Natural killer cell (primary cell): ENCODE data around the gene LSM4. TPM values are rescaled to one million over a fixed set of nuclear protein-coding genes. Genes with fewer than 3 reads are reported as not detected.

Source experiments
- ATAC-seq, 3 donors: fragments of 150-1000 bp in 2 of 3; fragments of 200-7000 bp in 1 of 3; cut with Tn5 transposase; 1 replicate in 1 of 3; 2 replicates in 2 of 3; pipeline ENCODE4 v1.10.0; 2021; ENCODE audit warnings: mild to moderate bottlenecking in 2 of 3, moderate library complexity in 2 of 3
- DNase-seq, 2 donors: peaks; one replicate each; pipeline versions ENCODE4 v3.0.0 to v3.0.0-alpha.2; 2013 to 2021; ENCODE audit warnings: mixed read lengths in 1 of 2
- H3K27ac ChIP-seq: one replicate; pipeline ENCODE4 v1.5.1; 2013; ENCODE audit warnings: mild to moderate bottlenecking, low read length
- H3K27me3 ChIP-seq: one replicate; pipeline ENCODE4 v1.6.1; 2013; ENCODE audit warnings: low read length; ENCODE audit not compliant: control insufficient read depth, insufficient read depth
- H3K36me3 ChIP-seq: one replicate; pipeline ENCODE4 v1.6.1; 2013; ENCODE audit warnings: low read length; ENCODE audit not compliant: control insufficient read depth, insufficient read depth
- H3K4me1 ChIP-seq: one replicate; pipeline ENCODE4 v1.6.1; 2013; ENCODE audit warnings: low read length; ENCODE audit not compliant: control insufficient read depth, insufficient read depth
- H3K4me3 ChIP-seq: one replicate; pipeline ENCODE4 v1.5.1; 2013; ENCODE audit warnings: low read length
- H3K9me3 ChIP-seq: one replicate; pipeline ENCODE4 v1.6.1; 2013; ENCODE audit warnings: low read length; ENCODE audit not compliant: control insufficient read depth, insufficient read depth
- H3K27ac Mint-ChIP-seq, 2 donors: one replicate each; pipeline ENCODE4 v1.8.0; 2022; ENCODE audit warnings: mild to moderate bottlenecking in 2 of 2, mixed read lengths in 2 of 2, moderate library complexity in 1 of 2
- H3K27me3 Mint-ChIP-seq, 2 donors: one replicate each; pipeline ENCODE4 v1.8.0; 2022; ENCODE audit warnings: low read depth in 2 of 2, mixed read lengths in 2 of 2
- H3K36me3 Mint-ChIP-seq: one replicate; pipeline ENCODE4 v1.8.0; 2022; ENCODE audit warnings: mixed read lengths
- H3K4me1 Mint-ChIP-seq, 2 donors: one replicate each; pipeline ENCODE4 v1.8.0; 2022; ENCODE audit warnings: mixed read lengths in 2 of 2
- H3K4me3 Mint-ChIP-seq: one replicate; pipeline ENCODE4 v1.8.0; 2022; ENCODE audit warnings: mild to moderate bottlenecking, moderate library complexity, mixed read lengths
- H3K9me3 Mint-ChIP-seq, 2 donors: one replicate each; pipeline ENCODE4 v1.8.0; 2022; ENCODE audit warnings: mixed read lengths in 2 of 2
- CTCF ChIP-seq: fragments of 200-600 bp; IDR thresholded peaks from one replicate; pipeline ENCODE4 v1.8.0; 2022; ENCODE audit warnings: antibody characterized with exemption
- WGBS: methylation state at CpG from one replicate; pipeline ENCODE4 v1.1.7; 2013; ENCODE audit warnings: missing lambda C conversion rate; ENCODE audit not compliant: insufficient coverage; 5-methylcytosine and 5-hydroxymethylcytosine counted together
- intact Hi-C: fragments of 100-400 bp; cut with micrococcal nuclease; formaldehyde crosslinking; loops from one replicate; pipeline ENCODE4 v1.14.2; 2022
- total RNA-seq, 4 donors: library from RNA; stranded (reverse); fragments of 120-200 nt in 1 of 4; gene quantifications; one replicate each; pipeline versions ENCODE4 v1.2.3 to v1.2.4, GENCODE V29; 2013 to 2022

Gene LSM4
- total RNA-seq, 3 donors from 2014 or later (not counting 1 experiment from before 2014, with no cell fraction given): 42.4 to 60.8 (median 44.8) TPM

- DNase-seq: no peak
- Histone ChIP-seq H3K9me3 (no peaks in the 10 kb centered on the region), H3K36me3 (peaks cover 33% of the 10 kb centered on the region), H3K4me3 (no peak overlapping the region), H3K27ac (no peak overlapping the region), H3K27me3 (no peaks in the 10 kb centered on the region), H3K4me1 (no peaks in the 10 kb centered on the region)
- ATAC-seq: no peak
- no peak for TF ChIP-seq CTCF
- Mint-ChIP-seq H3K9me3 (no peaks in the 10 kb centered on the region), H3K27me3 (no peaks in the 10 kb centered on the region), H3K4me1 (peaks cover 0 to 5% of the 10 kb centered on the region in 2 donors), H3K27ac (peak overlapping the region in 1 of 2 donors; percentile 99), H3K36me3 (no peaks in the 10 kb centered on the region), H3K4me3 (no peak overlapping the region)
- intact Hi-C loops: no loop called here
- 93% methylated on average over 7 of the region's 7 CpGs for WGBS
These were observed 57.3 kb downstream of the LSM4 start for GRCh38 chr19:18265582-18265981.

GRCh38 chr19:18264971-18265540 is 57.8 kb downstream of the LSM4 start:
- no peak overlapping the region for H3K27ac ChIP-seq
- WGBS: 96% methylated on average over 23 of the region's 23 CpGs
- peaks cover 0 to 5% of the 10 kb centered on the region in 2 donors for H3K4me1 Mint-ChIP-seq
- no peak overlapping the region for H3K4me3 ChIP-seq
- H3K27me3 Mint-ChIP-seq: no peaks in the 10 kb centered on the region
- no peaks in the 10 kb centered on the region for H3K27me3 ChIP-seq
- intact Hi-C loops: no loop called here
- no peak for ATAC-seq
- H3K36me3 Mint-ChIP-seq: no peaks in the 10 kb centered on the region
- H3K27ac Mint-ChIP-seq: no peak overlapping the region
- no peak for DNase-seq
- H3K9me3 Mint-ChIP-seq: no peaks in the 10 kb centered on the region
- peaks cover 33% of the 10 kb centered on the region for H3K36me3 ChIP-seq
- no peak overlapping the region for H3K4me3 Mint-ChIP-seq
- no peak for TF ChIP-seq CTCF
- H3K4me1 ChIP-seq: no peaks in the 10 kb centered on the region
- no peaks in the 10 kb centered on the region for H3K9me3 ChIP-seq

- Mint-ChIP-seq H3K27ac (no peak overlapping the region), H3K4me3 (no peak overlapping the region), H3K4me1 (peaks cover 0 to 5% of the 10 kb centered on the region in 2 donors), H3K9me3 (no peaks in the 10 kb centered on the region), H3K36me3 (no peaks in the 10 kb centered on the region), H3K27me3 (no peaks in the 10 kb centered on the region)
- Histone ChIP-seq H3K4me3 (no peak overlapping the region), H3K9me3 (no peaks in the 10 kb centered on the region), H3K27ac (no peak overlapping the region), H3K4me1 (no peaks in the 10 kb centered on the region), H3K27me3 (no peaks in the 10 kb centered on the region), H3K36me3 (peaks cover 33% of the 10 kb centered on the region)
- ATAC-seq: no peak
- DNase-seq: peak in 1 of 2 donors; percentile 21
- TF ChIP-seq CTCF: no peak
- 96% methylated on average over 23 of the region's 23 CpGs for WGBS
- intact Hi-C loops: no loop called here
These were observed 58.6 kb downstream of the LSM4 start for GRCh38 chr19:18264137-18264854.
